ENCODE results near the gene SPEG.

SPEG gene

GRCh38 chr2:219490186-219490585, 55.5 kb downstream of the SPEG start:
- DNase-seq (ENCODE audit: insufficient read length, low spot score) (no peak), FAIRE-seq (no peak)
- TF ChIP-seq POLR2AphosphoS5 (IDR thresholded peaks at IDR 0.05; ENCODE audit: low read depth, low read length) (no peak), POU2F2 (IDR thresholded peaks at IDR 0.05; ENCODE audit: low read depth, low read length) (no peak), TAF1 (IDR thresholded peaks at IDR 0.05; ENCODE audit: low read depth, low read length) (no peak), SPI1 (IDR thresholded peaks at IDR 0.05; ENCODE audit: low read depth, low read length) (no peak), PAX5 (IDR thresholded peaks at IDR 0.05; ENCODE audit: insufficient read depth, low read length, severe bottlenecking) (no peak), POLR2A (IDR thresholded peaks at IDR 0.05; ENCODE audit: low read depth, low read length) (no peak)

GRCh38 chr2:219490600-219491130, 56.0 kb downstream of the SPEG start:
- DNase-seq (ENCODE audit: insufficient read length, low spot score) = no peak
- no peak for TF ChIP-seq SPI1 (IDR thresholded peaks at IDR 0.05; ENCODE audit: low read depth, low read length)
- TF ChIP-seq POLR2AphosphoS5 (IDR thresholded peaks at IDR 0.05; ENCODE audit: low read depth, low read length) = no peak
- no peak for TF ChIP-seq PAX5 (IDR thresholded peaks at IDR 0.05; ENCODE audit: insufficient read depth, low read length, severe bottlenecking)
- FAIRE-seq = no peak

GRCh38 chr2:219491278-219491963, 56.8 kb downstream of the SPEG start:
- DNase-seq (ENCODE audit: insufficient read length, low spot score) (no peak), FAIRE-seq (no peak)
- TF ChIP-seq PAX5 (IDR thresholded peaks at IDR 0.05; ENCODE audit: insufficient read depth, low read length, severe bottlenecking) = no peak
- TF ChIP-seq TAF1 (IDR thresholded peaks at IDR 0.05; ENCODE audit: low read depth, low read length) = no peak
- no peak for TF ChIP-seq POLR2AphosphoS5 (IDR thresholded peaks at IDR 0.05; ENCODE audit: low read depth, low read length)
- TF ChIP-seq POLR2A (IDR thresholded peaks at IDR 0.05; ENCODE audit: low read depth, low read length) = no peak
- no peak for TF ChIP-seq SPI1 (IDR thresholded peaks at IDR 0.05; ENCODE audit: low read depth, low read length)
- no peak for TF ChIP-seq POU2F2 (IDR thresholded peaks at IDR 0.05; ENCODE audit: low read depth, low read length)

GRCh38 chr2:219492575-219492974, 57.9 kb downstream of the SPEG start:
- DNase-seq (ENCODE audit: insufficient read length, low spot score) = no peak
- no peak for FAIRE-seq
- TF ChIP-seq POU2F2 (IDR thresholded peaks at IDR 0.05; ENCODE audit: low read depth, low read length) = no peak
- TF ChIP-seq TAF1 (IDR thresholded peaks at IDR 0.05; ENCODE audit: low read depth, low read length) = no peak

GRCh38 chr2:219493086-219493485, 58.4 kb downstream of the SPEG start:
- FAIRE-seq (no peak), DNase-seq (ENCODE audit: insufficient read length, low spot score) (no peak)
- no peak for TF ChIP-seq POLR2A (IDR thresholded peaks at IDR 0.05; ENCODE audit: low read depth, low read length)
- TF ChIP-seq POU2F2 (IDR thresholded peaks at IDR 0.05; ENCODE audit: low read depth, low read length) = no peak
- no peak for TF ChIP-seq POLR2AphosphoS5 (IDR thresholded peaks at IDR 0.05; ENCODE audit: low read depth, low read length)
- no peak for TF ChIP-seq TAF1 (IDR thresholded peaks at IDR 0.05; ENCODE audit: low read depth, low read length)
- TF ChIP-seq PAX5 (IDR thresholded peaks at IDR 0.05; ENCODE audit: insufficient read depth, low read length, severe bottlenecking) = no peak
- no peak for TF ChIP-seq SPI1 (IDR thresholded peaks at IDR 0.05; ENCODE audit: low read depth, low read length)

- FAIRE-seq (no peak), DNase-seq (ENCODE audit: insufficient read length, low spot score) (no peak)
Measured at GRCh38 chr2:219494952-219495530, 60.4 kb downstream of the SPEG start.

GRCh38 chr2:219495531-219496122, 61.0 kb downstream of the SPEG start:
- FAIRE-seq (peak; percentile 52), DNase-seq (ENCODE audit: insufficient read length, low spot score) (peak; percentile 80)
- TF ChIP-seq SPI1 (IDR thresholded peaks at IDR 0.05; ENCODE audit: low read depth, low read length) (no peak), POLR2AphosphoS5 (IDR thresholded peaks at IDR 0.05; ENCODE audit: low read depth, low read length) (no peak), POLR2A (IDR thresholded peaks at IDR 0.05; ENCODE audit: low read depth, low read length) (no peak), POU2F2 (IDR thresholded peaks at IDR 0.05; ENCODE audit: low read depth, low read length) (no peak), TAF1 (IDR thresholded peaks at IDR 0.05; ENCODE audit: low read depth, low read length) (no peak), PAX5 (IDR thresholded peaks at IDR 0.05; ENCODE audit: insufficient read depth, low read length, severe bottlenecking) (no peak)

More at GRCh38 chr2:219494952-219495530, 60.4 kb downstream of the SPEG start:
- TF ChIP-seq POU2F2 (IDR thresholded peaks at IDR 0.05; ENCODE audit: low read depth, low read length) = no peak
- TF ChIP-seq POLR2AphosphoS5 (IDR thresholded peaks at IDR 0.05; ENCODE audit: low read depth, low read length) = no peak
- TF ChIP-seq SPI1 (IDR thresholded peaks at IDR 0.05; ENCODE audit: low read depth, low read length) = no peak
- no peak for TF ChIP-seq POLR2A (IDR thresholded peaks at IDR 0.05; ENCODE audit: low read depth, low read length)
- TF ChIP-seq PAX5 (IDR thresholded peaks at IDR 0.05; ENCODE audit: insufficient read depth, low read length, severe bottlenecking) = no peak
- TF ChIP-seq TAF1 (IDR thresholded peaks at IDR 0.05; ENCODE audit: low read depth, low read length) = no peak

GRCh38 chr2:219496247-219496824, 61.7 kb downstream of the SPEG start:
- DNase-seq (ENCODE audit: insufficient read length, low spot score) (no peak), FAIRE-seq (no peak)
- TF ChIP-seq SPI1 (IDR thresholded peaks at IDR 0.05; ENCODE audit: low read depth, low read length) = no peak
- no peak for TF ChIP-seq POLR2AphosphoS5 (IDR thresholded peaks at IDR 0.05; ENCODE audit: low read depth, low read length)
- TF ChIP-seq TAF1 (IDR thresholded peaks at IDR 0.05; ENCODE audit: low read depth, low read length) = no peak
- TF ChIP-seq PAX5 (IDR thresholded peaks at IDR 0.05; ENCODE audit: insufficient read depth, low read length, severe bottlenecking) = no peak

- TF ChIP-seq SPI1 (IDR thresholded peaks at IDR 0.05; ENCODE audit: low read depth, low read length) = no peak
- TF ChIP-seq POLR2AphosphoS5 (IDR thresholded peaks at IDR 0.05; ENCODE audit: low read depth, low read length) = no peak
- TF ChIP-seq POLR2A (IDR thresholded peaks at IDR 0.05; ENCODE audit: low read depth, low read length) = no peak
- TF ChIP-seq POU2F2 (IDR thresholded peaks at IDR 0.05; ENCODE audit: low read depth, low read length) = no peak
- TF ChIP-seq TAF1 (IDR thresholded peaks at IDR 0.05; ENCODE audit: low read depth, low read length) = no peak
- no peak for TF ChIP-seq PAX5 (IDR thresholded peaks at IDR 0.05; ENCODE audit: insufficient read depth, low read length, severe bottlenecking)
- DNase-seq (ENCODE audit: insufficient read length, low spot score) = no peak
- FAIRE-seq = no peak
Measured at GRCh38 chr2:219496825-219497494, 62.3 kb downstream of the SPEG start.
